A549 (cell line): ENCODE data around the gene CNIH3. TPM values are rescaled to one million over a fixed set of nuclear protein-coding genes. Genes with fewer than 3 reads are reported as not detected.

Experiments used
- ATAC-seq, 2 experiments: fragments of 200-7000 bp in 1 of 2; fragments of >200 bp in 1 of 2; cut with Nextera tagmentation in 1 of 2; cut with Tn5 transposase in 1 of 2; 3 replicates each; pipeline versions ENCODE4 v1.8.0 to v1.9.1; 2018 to 2020; ENCODE audit warnings: mild to moderate bottlenecking in 1 of 2, moderate library complexity in 1 of 2
- CTCF ChIA-PET: fragments of 300-600 bp; sonication (Branson Sonifier 250); formaldehyde crosslinking; extraction: SDS; loops from one replicate; lab custom pipeline; 2021; ENCODE audit warnings: antibody characterized with exemption, inconsistent platforms; lab: Yijun Ruan, JAX
- POLR2A ChIA-PET: fragments of 350-600 bp; formaldehyde crosslinking; extraction: SDS; loops from one replicate; lab custom pipeline; 2021; ENCODE audit warnings: antibody characterized with exemption, inconsistent platforms; lab: Yijun Ruan, JAX
- DNase-seq, 2 experiments: peaks; one replicate each; pipeline versions ENCODE4 v3.0.0 to v3.0.0-alpha.2; 2011 to 2016; ENCODE audit warnings: low read depth in 1 of 2, low spot score in 1 of 2
- FAIRE-seq: peaks from 2 replicates; lab custom pipeline; 2011; peaks lifted over from hg19 to GRCh38; lab: Jason Lieb, UNC
- H3K27ac ChIP-seq, 2 experiments: fragments of >200 bp; sonication (Bioruptor Twin); formaldehyde crosslinking; 3 replicates each; pipeline ENCODE4 v1.5.1; 2016 to 2017
- H3K4me1 ChIP-seq: fragments of >200 bp; sonication (Bioruptor Twin); formaldehyde crosslinking; 3 replicates; pipeline ENCODE4 v1.6.1; 2016
- H3K4me2 ChIP-seq: fragments of >200 bp; sonication (Bioruptor Twin); formaldehyde crosslinking; 3 replicates; pipeline ENCODE4 v1.6.1; 2016
- H3K4me3 ChIP-seq: fragments of >200 bp; sonication (Bioruptor Twin); formaldehyde crosslinking; 3 replicates; pipeline ENCODE4 v1.5.1; 2016
- H3K9me3 ChIP-seq: fragments of >200 bp; sonication (Bioruptor Twin); formaldehyde crosslinking; 3 replicates; pipeline ENCODE4 v1.6.1; 2016
- BCL3 ChIP-seq: fragments of >200 bp; sonication (Bioruptor Twin); formaldehyde crosslinking; IDR thresholded peaks from 3 replicates; pipeline ENCODE4 v1.6.1; 2016
- BHLHE40 ChIP-seq: IDR thresholded peaks from 2 replicates; pipeline ENCODE4 v1.6.1; 2012; ENCODE audit warnings: low read depth, low read length, inconsistent platforms
- CBX2 ChIP-seq: fragments of 200-600 bp; sonication (generic); IDR thresholded peaks from 2 replicates; pipeline ENCODE4 v1.6.1; 2016; ENCODE audit warnings: low read depth, mild to moderate bottlenecking, borderline replicate concordance
- CBX8 ChIP-seq: fragments of 200-600 bp; sonication (generic); IDR thresholded peaks from 2 replicates; pipeline ENCODE4 v1.6.1; 2016
- CHD2 ChIP-seq: fragments of 150-350 bp; IDR thresholded peaks from 2 replicates; pipeline ENCODE4 v1.6.1; 2014; ENCODE audit warnings: low read length; ENCODE audit not compliant: partially characterized antibody
- CHD4 ChIP-seq: fragments of 200-600 bp; sonication (generic); IDR thresholded peaks from 2 replicates; pipeline ENCODE4 v1.6.1; 2016; ENCODE audit warnings: antibody characterized with exemption, mild to moderate bottlenecking, borderline replicate concordance
- EP300 ChIP-seq, 2 experiments: fragments of >200 bp; sonication (Bioruptor Twin); formaldehyde crosslinking; IDR thresholded peaks; 2 replicates in 1 of 2; 3 replicates in 1 of 2; pipeline ENCODE4 v1.6.1; 2016 to 2017
- ESRRA ChIP-seq: fragments of 150-350 bp; IDR thresholded peaks from 2 replicates; pipeline ENCODE4 v1.6.1; 2014; ENCODE audit warnings: mild to moderate bottlenecking, low read length, borderline replicate concordance
- GATA3 ChIP-seq: IDR thresholded peaks from 2 replicates; pipeline ENCODE4 v1.6.1; 2012; ENCODE audit warnings: borderline replicate concordance
- HEYL ChIP-seq: fragments of 250-450 bp; sonication (Bioruptor Pico); IDR thresholded peaks from 2 replicates; pipeline ENCODE4 v1.8.0; 2021; ENCODE audit warnings: mild to moderate bottlenecking, moderate library complexity
- HOXB5 ChIP-seq: fragments of 250-450 bp; sonication (Bioruptor Pico); IDR thresholded peaks from 2 replicates; pipeline ENCODE4 v1.5.0; 2020; ENCODE audit warnings: mild to moderate bottlenecking, moderate library complexity
- KDM1A ChIP-seq: fragments of 200-600 bp; sonication (generic); IDR thresholded peaks from 2 replicates; pipeline ENCODE4 v1.6.1; 2016; ENCODE audit warnings: low read depth, mild to moderate bottlenecking
- MAFK ChIP-seq: fragments of 450-650 bp; IDR thresholded peaks from 2 replicates; pipeline ENCODE4 v1.6.1; 2014; ENCODE audit not compliant: partially characterized antibody
- NFE2L2 ChIP-seq: fragments of 150-350 bp; conservative IDR thresholded peaks from 2 replicates; pipeline ENCODE4 v1.6.1; 2014; ENCODE audit warnings: low read length
- NR3C1 ChIP-seq: fragments of >200 bp; sonication (Bioruptor Twin); formaldehyde crosslinking; IDR thresholded peaks from 3 replicates; pipeline ENCODE4 v1.6.1; 2017
- PHF8 ChIP-seq: fragments of 200-600 bp; sonication (generic); IDR thresholded peaks from 2 replicates; pipeline ENCODE4 v1.6.1; 2016; ENCODE audit warnings: low read depth, mild to moderate bottlenecking, antibody characterized with exemption, moderate library complexity, borderline replicate concordance
- POLR2A ChIP-seq: IDR thresholded peaks from 2 replicates; pipeline ENCODE4 v1.6.1; 2012; ENCODE audit warnings: mild to moderate bottlenecking, low read length
- POLR2AphosphoS2 ChIP-seq: conservative IDR thresholded peaks from 2 replicates; pipeline ENCODE4 v1.6.1; 2012; ENCODE audit warnings: low read length, improper control_type of control experiment, inconsistent platforms
- RAD21 ChIP-seq, 2 experiments: fragments of >200 bp in 1 of 2; sonication (Bioruptor Twin) in 1 of 2; formaldehyde crosslinking in 1 of 2; IDR thresholded peaks in 1 of 2; conservative IDR thresholded peaks in 1 of 2; 2 replicates in 1 of 2; 3 replicates in 1 of 2; pipeline ENCODE4 v1.6.1; 2012 to 2018; ENCODE audit warnings: inconsistent platforms in 1 of 2
- RCOR1 ChIP-seq: fragments of 150-350 bp; IDR thresholded peaks from 2 replicates; pipeline ENCODE4 v1.6.1; 2014; ENCODE audit warnings: antibody characterized with exemption, low read length, low read depth
- TFCP2L1 ChIP-seq: fragments of 250-450 bp; sonication (Bioruptor Pico); IDR thresholded peaks from 2 replicates; pipeline ENCODE4 v1.5.0; 2021; ENCODE audit warnings: mild to moderate bottlenecking
- ZNF302 ChIP-seq: fragments of 250-450 bp; sonication (Bioruptor Pico); IDR thresholded peaks from 2 replicates; pipeline ENCODE4 v1.9.0; 2021; ENCODE audit warnings: inconsistent platforms, mild to moderate bottlenecking, moderate library complexity
- WGBS: methylation state at CpG from one replicate; pipeline ENCODE4 v1.1.6; 2017; ENCODE audit errors: missing lambda C conversion rate; 5-methylcytosine and 5-hydroxymethylcytosine counted together
- polyA plus RNA-seq, 4 experiments: library from polyadenylated mRNA; depleted of rRNA in 3 of 4; stranded (reverse); fragments of >200 nt; fragmentation: RNase III in 1 of 4; extraction: RNeasy Plus Mini Kit Qiagen cat#74134 plus additional on column Dnase treatment in 1 of 4; gene quantifications; 2 replicates in 3 of 4; 3 replicates in 1 of 4; pipeline ENCODE4 v1.2.3, GENCODE V29; 2011 to 2017
- TF ChIP-seq, protein P1 (sequence below): fragments of >200 bp; sonication (Bioruptor Twin); formaldehyde crosslinking; IDR thresholded peaks from 3 replicates; pipeline ENCODE4 v1.5.1; 2016
- TF ChIP-seq, protein P2 (sequence below): fragments of 250-450 bp; sonication (Bioruptor Pico); IDR thresholded peaks from 2 replicates; pipeline ENCODE4 v1.5.0; 2021; ENCODE audit warnings: mild to moderate bottlenecking, moderate library complexity, borderline replicate concordance
- TF ChIP-seq, protein P3 (sequence below): fragments of 200-600 bp; sonication (generic); IDR thresholded peaks from 2 replicates; pipeline ENCODE4 v1.6.1; 2016; ENCODE audit warnings: antibody characterized with exemption, mild to moderate bottlenecking, moderate library complexity
- TF ChIP-seq, protein P4 (sequence below): fragments of >200 bp; sonication (Bioruptor Twin); formaldehyde crosslinking; IDR thresholded peaks from 2 replicates; pipeline ENCODE4 v1.6.1; 2016
- TF ChIP-seq, protein P5 (sequence below): IDR thresholded peaks from 2 replicates; pipeline ENCODE4 v1.6.1; 2012

Gene CNIH3
- polyA plus RNA-seq, 2 of the 4 experiments (the other 2 are of a cell fraction): 0.61 to 0.85 TPM

- Histone ChIP-seq H3K4me3 (no peak overlapping the region), H3K4me2 (no peak overlapping the region), H3K27ac (no peak overlapping the region), H3K9me3 (no peaks in the 10 kb centered on the region), H3K4me1 (no peaks in the 10 kb centered on the region)
- 0% methylated on average over 2 of the region's 2 CpGs for WGBS
- TF ChIP-seq NR3C1: no peak
- TF ChIP-seq KDM1A: no peak
- no peak for TF ChIP-seq NFE2L2
- TF ChIP-seq CBX2: no peak
- no peak for TF ChIP-seq BHLHE40
- no peak for TF ChIP-seq POLR2A
- TF ChIP-seq, protein P1, sequence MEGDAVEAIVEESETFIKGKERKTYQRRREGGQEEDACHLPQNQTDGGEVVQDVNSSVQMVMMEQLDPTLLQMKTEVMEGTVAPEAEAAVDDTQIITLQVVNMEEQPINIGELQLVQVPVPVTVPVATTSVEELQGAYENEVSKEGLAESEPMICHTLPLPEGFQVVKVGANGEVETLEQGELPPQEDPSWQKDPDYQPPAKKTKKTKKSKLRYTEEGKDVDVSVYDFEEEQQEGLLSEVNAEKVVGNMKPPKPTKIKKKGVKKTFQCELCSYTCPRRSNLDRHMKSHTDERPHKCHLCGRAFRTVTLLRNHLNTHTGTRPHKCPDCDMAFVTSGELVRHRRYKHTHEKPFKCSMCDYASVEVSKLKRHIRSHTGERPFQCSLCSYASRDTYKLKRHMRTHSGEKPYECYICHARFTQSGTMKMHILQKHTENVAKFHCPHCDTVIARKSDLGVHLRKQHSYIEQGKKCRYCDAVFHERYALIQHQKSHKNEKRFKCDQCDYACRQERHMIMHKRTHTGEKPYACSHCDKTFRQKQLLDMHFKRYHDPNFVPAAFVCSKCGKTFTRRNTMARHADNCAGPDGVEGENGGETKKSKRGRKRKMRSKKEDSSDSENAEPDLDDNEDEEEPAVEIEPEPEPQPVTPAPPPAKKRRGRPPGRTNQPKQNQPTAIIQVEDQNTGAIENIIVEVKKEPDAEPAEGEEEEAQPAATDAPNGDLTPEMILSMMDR: no peak
- no peak for TF ChIP-seq RAD21 (conservative IDR thresholded peaks at IDR 0.05 in 1 of 2, IDR thresholded peaks at IDR 0.05 in 1 of 2)
- TF ChIP-seq CHD2: no peak
- no peak for TF ChIP-seq CHD4
- TF ChIP-seq PHF8: no peak
- no peak for TF ChIP-seq POLR2AphosphoS2
- TF ChIP-seq ZNF302 (CRISPR knock-in tag): no peak
- no peak for TF ChIP-seq TFCP2L1
- no peak for TF ChIP-seq MAFK
- TF ChIP-seq RCOR1: no peak
- TF ChIP-seq HEYL: no peak
- TF ChIP-seq, protein P2, sequence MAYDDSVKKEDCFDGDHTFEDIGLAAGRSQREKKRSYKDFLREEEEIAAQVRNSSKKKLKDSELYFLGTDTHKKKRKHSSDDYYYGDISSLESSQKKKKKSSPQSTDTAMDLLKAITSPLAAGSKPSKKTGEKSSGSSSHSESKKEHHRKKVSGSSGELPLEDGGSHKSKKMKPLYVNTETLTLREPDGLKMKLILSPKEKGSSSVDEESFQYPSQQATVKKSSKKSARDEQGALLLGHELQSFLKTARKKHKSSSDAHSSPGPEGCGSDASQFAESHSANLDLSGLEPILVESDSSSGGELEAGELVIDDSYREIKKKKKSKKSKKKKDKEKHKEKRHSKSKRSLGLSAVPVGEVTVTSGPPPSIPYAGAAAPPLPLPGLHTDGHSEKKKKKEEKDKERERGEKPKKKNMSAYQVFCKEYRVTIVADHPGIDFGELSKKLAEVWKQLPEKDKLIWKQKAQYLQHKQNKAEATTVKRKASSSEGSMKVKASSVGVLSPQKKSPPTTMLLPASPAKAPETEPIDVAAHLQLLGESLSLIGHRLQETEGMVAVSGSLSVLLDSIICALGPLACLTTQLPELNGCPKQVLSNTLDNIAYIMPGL (CRISPR knock-in tag): no peak
- TF ChIP-seq GATA3: no peak
- no peak for TF ChIP-seq BCL3
- ChIA-PET POLR2A (no interaction called here), CTCF (no interaction called here)
- DNase-seq: no peak
- ATAC-seq: no peak
- FAIRE-seq: no peak
Measured at GRCh38 chr1:224666913-224667312, 50.8 kb downstream of the CNIH3 start.

DNA sequence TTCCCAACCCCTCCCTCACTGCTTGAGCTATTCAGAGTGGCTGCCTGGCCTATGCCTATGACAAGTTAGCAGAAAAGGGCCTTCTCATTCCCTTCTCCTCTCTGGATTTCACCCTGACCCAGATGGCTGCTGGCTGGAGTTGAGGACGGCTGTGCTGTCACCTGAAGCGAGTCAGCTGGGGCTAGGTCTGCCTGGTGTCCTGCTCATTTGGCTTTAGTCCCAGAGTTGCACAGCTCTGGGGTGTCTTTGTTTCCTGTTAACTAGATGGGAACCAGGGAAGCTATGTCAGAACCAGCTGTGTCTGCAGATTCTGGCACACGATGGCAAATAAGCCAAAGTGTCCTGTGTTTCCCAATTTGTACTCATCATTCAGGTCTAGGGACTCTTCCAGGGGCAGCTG is 52.9 kb downstream of the CNIH3 start:
- Histone ChIP-seq H3K4me2 (no peak overlapping the region), H3K9me3 (no peaks in the 10 kb centered on the region), H3K4me1 (no peaks in the 10 kb centered on the region), H3K27ac (no peak overlapping the region), H3K4me3 (no peak overlapping the region)
- ATAC-seq (no peak), DNase-seq (no peak), FAIRE-seq (no peak)
- TF ChIP-seq EP300 (IDR thresholded peaks at IDR 0.05): no peak
- POLR2A ChIA-PET: no interaction called here
- 42% methylated on average over 1 of the region's 3 CpGs for WGBS
- CTCF ChIA-PET: interaction anchor here (0.9 kb wide), 1 partner anchor 155 kb away, joined by 4 read pairs; no protein-coding TSS in a partner anchor

DNA sequence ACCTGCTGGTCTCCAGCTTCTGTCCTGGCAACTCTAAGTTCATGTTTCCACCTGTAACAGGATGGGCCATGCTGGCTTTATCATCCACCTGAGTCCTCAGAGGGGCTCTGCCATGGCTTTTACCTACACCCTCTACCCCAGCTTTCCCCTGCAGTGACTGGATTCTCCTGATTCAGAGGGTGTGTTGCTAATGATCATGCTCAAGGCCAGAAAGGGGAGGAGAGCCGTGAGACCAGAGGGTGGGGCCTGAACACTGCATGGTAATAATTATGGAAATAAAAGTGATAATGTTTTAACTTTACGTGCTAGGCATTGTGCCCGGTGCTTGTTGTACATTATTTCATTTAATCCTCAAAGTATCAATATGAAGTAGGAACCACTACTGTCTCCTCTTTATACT is 53.3 kb downstream of the CNIH3 start:
- 52% methylated on average over 3 of the region's 3 CpGs for WGBS
- FAIRE-seq (no peak), DNase-seq (no peak), ATAC-seq (no peak)
- Histone ChIP-seq H3K27ac (no peak overlapping the region), H3K4me3 (no peak overlapping the region), H3K9me3 (no peaks in the 10 kb centered on the region), H3K4me1 (no peaks in the 10 kb centered on the region), H3K4me2 (no peak overlapping the region)
- CTCF ChIA-PET: interaction anchor here (0.9 to 1.3 kb wide), 2 partner anchors 10 to 156 kb away, joined by 3 to 4 read pairs; no protein-coding TSS in a partner anchor
- POLR2A ChIA-PET: no interaction called here
- no peak for TF ChIP-seq POLR2AphosphoS2
- TF ChIP-seq, protein P3, sequence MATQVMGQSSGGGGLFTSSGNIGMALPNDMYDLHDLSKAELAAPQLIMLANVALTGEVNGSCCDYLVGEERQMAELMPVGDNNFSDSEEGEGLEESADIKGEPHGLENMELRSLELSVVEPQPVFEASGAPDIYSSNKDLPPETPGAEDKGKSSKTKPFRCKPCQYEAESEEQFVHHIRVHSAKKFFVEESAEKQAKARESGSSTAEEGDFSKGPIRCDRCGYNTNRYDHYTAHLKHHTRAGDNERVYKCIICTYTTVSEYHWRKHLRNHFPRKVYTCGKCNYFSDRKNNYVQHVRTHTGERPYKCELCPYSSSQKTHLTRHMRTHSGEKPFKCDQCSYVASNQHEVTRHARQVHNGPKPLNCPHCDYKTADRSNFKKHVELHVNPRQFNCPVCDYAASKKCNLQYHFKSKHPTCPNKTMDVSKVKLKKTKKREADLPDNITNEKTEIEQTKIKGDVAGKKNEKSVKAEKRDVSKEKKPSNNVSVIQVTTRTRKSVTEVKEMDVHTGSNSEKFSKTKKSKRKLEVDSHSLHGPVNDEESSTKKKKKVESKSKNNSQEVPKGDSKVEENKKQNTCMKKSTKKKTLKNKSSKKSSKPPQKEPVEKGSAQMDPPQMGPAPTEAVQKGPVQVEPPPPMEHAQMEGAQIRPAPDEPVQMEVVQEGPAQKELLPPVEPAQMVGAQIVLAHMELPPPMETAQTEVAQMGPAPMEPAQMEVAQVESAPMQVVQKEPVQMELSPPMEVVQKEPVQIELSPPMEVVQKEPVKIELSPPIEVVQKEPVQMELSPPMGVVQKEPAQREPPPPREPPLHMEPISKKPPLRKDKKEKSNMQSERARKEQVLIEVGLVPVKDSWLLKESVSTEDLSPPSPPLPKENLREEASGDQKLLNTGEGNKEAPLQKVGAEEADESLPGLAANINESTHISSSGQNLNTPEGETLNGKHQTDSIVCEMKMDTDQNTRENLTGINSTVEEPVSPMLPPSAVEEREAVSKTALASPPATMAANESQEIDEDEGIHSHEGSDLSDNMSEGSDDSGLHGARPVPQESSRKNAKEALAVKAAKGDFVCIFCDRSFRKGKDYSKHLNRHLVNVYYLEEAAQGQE: no peak
- TF ChIP-seq HOXB5 (CRISPR knock-in tag): no peak
- TF ChIP-seq, protein P4, sequence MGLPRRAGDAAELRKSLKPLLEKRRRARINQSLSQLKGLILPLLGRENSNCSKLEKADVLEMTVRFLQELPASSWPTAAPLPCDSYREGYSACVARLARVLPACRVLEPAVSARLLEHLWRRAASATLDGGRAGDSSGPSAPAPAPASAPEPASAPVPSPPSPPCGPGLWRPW: no peak
- no peak for TF ChIP-seq TFCP2L1
- TF ChIP-seq NR3C1: no peak
- TF ChIP-seq, protein P5, sequence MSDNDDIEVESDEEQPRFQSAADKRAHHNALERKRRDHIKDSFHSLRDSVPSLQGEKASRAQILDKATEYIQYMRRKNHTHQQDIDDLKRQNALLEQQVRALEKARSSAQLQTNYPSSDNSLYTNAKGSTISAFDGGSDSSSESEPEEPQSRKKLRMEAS: no peak
- no peak for TF ChIP-seq ESRRA
- no peak for TF ChIP-seq CHD4
- TF ChIP-seq HEYL: no peak
- no peak for TF ChIP-seq CBX8
